Colonic mucosa (tissue), 4 donors: Measurements from ENCODE around the gene C21orf58. TPM values are rescaled to one million over a fixed set of nuclear protein-coding genes. Genes with fewer than 3 reads are reported as not detected.
"Not testable (repeated sequence)": the region's sequence is repeated elsewhere in the genome, so short reads cannot be mapped to it uniquely, and the experiment has no call there.

Experiments used
- DNase-seq: peaks from one replicate; pipeline ENCODE4 v3.0.0-alpha.2; 2020
- H3K27ac ChIP-seq: fragments of 200-600 bp; one replicate; pipeline ENCODE4 v1.8.0; 2021
- H3K27me3 ChIP-seq: fragments of 200-600 bp; one replicate; pipeline ENCODE4 v1.8.0; 2021
- H3K36me3 ChIP-seq: fragments of 200-600 bp; one replicate; pipeline ENCODE4 v1.8.0; 2021
- H3K4me1 ChIP-seq: fragments of 200-600 bp; one replicate; pipeline ENCODE4 v1.8.0; 2021; ENCODE audit warnings: mild to moderate bottlenecking
- H3K4me3 ChIP-seq: fragments of 200-600 bp; one replicate; pipeline ENCODE4 v1.8.0; 2021
- H3K9ac ChIP-seq, 2 donors: one replicate each; pipeline ENCODE4 v1.7.0; 2013; ENCODE audit warnings: control low read depth in 2 of 2, low read depth in 2 of 2, low read length in 2 of 2
- H3K9me3 ChIP-seq: fragments of 200-600 bp; one replicate; pipeline ENCODE4 v1.8.0; 2021
- CTCF ChIP-seq: fragments of 200-600 bp; IDR thresholded peaks from one replicate; pipeline ENCODE4 v1.8.0; 2022; ENCODE audit warnings: antibody characterized with exemption, mild to moderate bottlenecking
- intact Hi-C: fragments of 100-400 bp; cut with DNase I; formaldehyde crosslinking; loops from one replicate; pipeline ENCODE4 v1.14.1; 2022
- total RNA-seq, 2 donors: library from RNA; stranded (reverse); fragmentation: NEBNext Ultra II Directional in 1 of 2; extraction: Animal tissue kit (Norgen Biotek cat#: 25700) in 1 of 2; gene quantifications; one replicate each; pipeline ENCODE4 v1.2.1, GENCODE V29; 2021
- donor health status: healthy.
- donor health status: DM: no; HTN: no; CAD: no.
- donor health status: DM: no; HTN: no; CAD: no.

Gene C21orf58
- total RNA-seq, 2 donors from 2014 or later: 5.5 to 25.7 TPM

DNA sequence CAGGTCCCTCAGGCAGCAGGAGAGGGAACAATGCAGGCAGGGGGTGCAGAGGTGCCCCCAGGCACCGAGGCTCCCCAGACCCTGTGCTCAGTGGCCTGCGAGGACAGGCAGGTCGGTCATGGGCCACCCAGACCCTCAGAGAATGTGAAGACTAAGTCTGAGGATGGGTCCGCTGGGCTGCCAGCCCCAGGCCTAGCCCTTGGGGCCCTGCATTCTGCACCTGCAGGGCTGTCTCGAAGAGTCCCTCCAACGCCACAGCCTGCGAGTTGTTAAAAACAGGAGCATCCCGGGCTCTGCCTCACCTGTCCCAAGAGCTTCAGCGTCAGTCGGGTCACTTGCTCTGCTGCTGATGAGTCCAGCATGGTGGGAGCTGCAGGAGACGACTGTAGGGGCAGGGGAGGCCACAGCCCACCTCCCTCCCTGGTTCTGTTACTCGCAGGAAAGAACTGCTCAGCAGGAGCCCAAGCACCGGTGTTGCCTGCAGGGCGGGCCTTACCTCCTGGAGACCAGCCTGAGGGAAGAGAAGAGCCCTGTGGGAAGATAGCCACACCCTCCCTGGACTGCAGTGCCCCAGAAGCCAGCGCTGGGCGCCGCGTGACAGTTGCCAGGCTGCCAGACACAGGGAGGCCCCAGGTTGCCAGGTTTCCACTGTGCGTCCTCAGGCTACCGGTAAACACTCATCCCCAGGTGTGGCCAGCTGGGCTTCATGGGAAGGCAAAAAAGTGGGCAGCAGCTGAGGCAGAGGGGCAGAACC lies 5.8 kb downstream of the C21orf58 start:
- H3K4me3 ChIP-seq: no peak overlapping the region
- TF ChIP-seq CTCF: no peak

GRCh38 chr21:46316708-46317324 lies 6.9 kb downstream of the C21orf58 start:
- Histone ChIP-seq H3K4me3 (no peak overlapping the region), H3K27me3 (no peaks in the 10 kb centered on the region), H3K36me3 (no peaks in the 10 kb centered on the region), H3K9ac (no peak overlapping the region), H3K9me3 (no peaks in the 10 kb centered on the region), H3K27ac (no peak overlapping the region), H3K4me1 (no peaks in the 10 kb centered on the region)
- no peak for TF ChIP-seq CTCF
- DNase-seq: no peak
- intact Hi-C loops: no loop called here

More for the DNA sequence above, 5.8 kb downstream of the C21orf58 start:
- Histone ChIP-seq H3K27ac (no peak overlapping the region), H3K9me3 (no peaks in the 10 kb centered on the region), H3K36me3 (no peaks in the 10 kb centered on the region), H3K4me1 (no peaks in the 10 kb centered on the region), H3K9ac (no peak overlapping the region), H3K27me3 (no peaks in the 10 kb centered on the region)
- intact Hi-C loops: no loop called here
- peak; percentile 56 for DNase-seq

DNA sequence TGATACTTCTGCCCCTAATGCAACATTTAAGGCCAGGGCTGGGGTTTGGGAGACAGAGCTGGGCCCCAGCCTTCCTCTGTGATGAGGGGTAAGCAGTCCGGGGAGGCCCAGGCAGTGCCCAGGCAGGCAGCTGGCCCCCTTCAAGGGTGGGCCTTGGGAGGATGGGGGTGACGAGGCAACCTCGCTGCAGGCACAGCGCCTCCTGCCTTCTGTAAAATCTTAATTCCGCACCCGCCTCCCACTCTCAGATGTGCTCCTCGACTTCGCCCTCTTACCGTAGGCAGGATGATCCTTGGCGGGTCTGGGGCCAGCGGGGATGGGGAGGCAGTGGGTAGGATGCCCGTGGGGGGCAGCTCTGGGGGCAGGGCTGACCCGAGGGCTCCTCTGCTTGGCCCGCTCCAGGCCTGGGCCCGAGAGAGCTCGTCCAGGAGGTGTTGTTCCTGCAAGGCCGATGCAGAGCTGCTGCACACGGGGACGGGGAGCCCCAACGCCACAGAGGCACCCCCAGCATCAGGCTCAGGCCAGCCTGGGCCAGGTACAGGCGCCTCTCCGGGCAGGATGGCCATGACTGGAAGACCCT lies 9.1 kb downstream of the C21orf58 start:
- intact Hi-C loops: no loop called here
- no peak for TF ChIP-seq CTCF
- Histone ChIP-seq H3K27ac (no peak overlapping the region), H3K4me3 (no peak overlapping the region), H3K9ac (no peak overlapping the region), H3K27me3 (no peaks in the 10 kb centered on the region), H3K36me3 (no peaks in the 10 kb centered on the region), H3K9me3 (no peaks in the 10 kb centered on the region), H3K4me1 (no peaks in the 10 kb centered on the region)
- no peak for DNase-seq

GRCh38 chr21:46312949-46313348 lies 10.7 kb downstream of the C21orf58 start:
- Histone ChIP-seq H3K9me3 (no peaks in the 10 kb centered on the region), H3K4me1 (no peaks in the 10 kb centered on the region), H3K4me3 (no peak overlapping the region), H3K27ac (no peak overlapping the region), H3K9ac (no peak overlapping the region), H3K36me3 (no peaks in the 10 kb centered on the region), H3K27me3 (no peaks in the 10 kb centered on the region)
- no peak for TF ChIP-seq CTCF
- no peak for DNase-seq
- intact Hi-C loops: no loop called here

DNA sequence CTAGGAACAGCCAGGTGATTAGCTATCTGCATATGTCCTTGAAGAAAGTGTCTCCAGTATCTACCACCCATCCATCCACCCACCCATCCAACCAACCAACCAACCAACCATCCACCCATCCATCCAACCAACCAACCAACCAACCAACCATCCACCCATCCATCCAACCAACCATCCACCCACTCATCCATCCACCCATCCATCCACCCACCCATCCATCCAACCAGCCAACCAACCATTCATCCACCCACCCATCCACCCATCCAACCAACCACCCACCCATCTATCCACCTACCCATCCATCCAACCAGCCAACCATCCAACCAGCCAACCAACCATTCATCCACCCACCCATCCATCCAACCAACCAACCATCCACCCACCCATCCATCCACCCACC lies 12.1 kb downstream of the C21orf58 start:
- intact Hi-C loops: no loop called here
- H3K27me3 ChIP-seq: no peaks in the 10 kb centered on the region

DNA sequence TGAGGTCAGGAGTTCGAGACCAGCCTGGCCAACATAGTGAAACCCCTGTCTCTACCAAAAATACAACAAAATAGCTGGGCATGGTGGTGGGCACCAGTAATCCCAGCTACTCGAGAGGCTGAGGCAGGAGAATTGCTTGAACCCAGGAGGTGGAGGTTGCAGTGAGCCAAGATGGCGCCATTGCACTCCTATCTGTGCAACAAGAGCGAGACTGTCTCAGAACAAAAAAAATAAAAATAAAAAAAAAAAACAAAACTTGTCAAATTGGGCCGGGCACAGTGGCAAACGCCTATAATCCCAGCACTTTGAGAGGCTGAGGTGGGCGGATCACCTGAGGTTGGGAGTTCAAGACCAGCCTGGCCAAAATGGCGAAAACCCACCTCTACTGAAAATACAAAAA lies 13.4 kb downstream of the C21orf58 start:
- intact Hi-C loops, DNase-seq: not testable (repeated sequence)

More for the DNA sequence above, 12.1 kb downstream of the C21orf58 start:
- Histone ChIP-seq H3K9me3 (no peaks in the 10 kb centered on the region), H3K9ac (no peak overlapping the region), H3K36me3 (no peaks in the 10 kb centered on the region), H3K27ac (no peak overlapping the region), H3K4me3 (no peak overlapping the region), H3K4me1 (no peaks in the 10 kb centered on the region)
- DNase-seq: no peak
- TF ChIP-seq CTCF: no peak

More for the DNA sequence above, 13.4 kb downstream of the C21orf58 start:
- not testable (repeated sequence) for H3K9me3 ChIP-seq, H3K4me1 ChIP-seq, H3K27me3 ChIP-seq, H3K27ac ChIP-seq, H3K9ac ChIP-seq, H3K4me3 ChIP-seq, H3K36me3 ChIP-seq
